GM13977 (cell line): Measurements from ENCODE around the gene MCEE.
"Not testable (repeated sequence)": the region's sequence is repeated elsewhere in the genome, so short reads cannot be mapped to it uniquely, and the experiment has no call there.

Experiments
- DNase-seq: peaks from one replicate; pipeline ENCODE4 v3.0.0; 2012; ENCODE audit warnings: low spot score
- in situ Hi-C: fragments of 300-500 bp; cut with MboI; formaldehyde crosslinking; loops from one replicate; pipeline ENCODE4 v1.12.0; 2022; ENCODE audit warnings: low sequenced_read_pairs, low pct_unique_long_range_greater_than_20kb, mixed read lengths, inconsistent platforms; ENCODE audit not compliant: unreplicated experiment
- TF ChIP-seq, protein P1 (sequence below): IDR thresholded peaks from 2 replicates; pipeline ENCODE4 v1.5.1; 2012; ENCODE audit warnings: mild to moderate bottlenecking, control low read depth; ENCODE audit not compliant: insufficient read depth; ENCODE audit errors: extremely low read depth, missing control alignments

MCEE gene

DNA sequence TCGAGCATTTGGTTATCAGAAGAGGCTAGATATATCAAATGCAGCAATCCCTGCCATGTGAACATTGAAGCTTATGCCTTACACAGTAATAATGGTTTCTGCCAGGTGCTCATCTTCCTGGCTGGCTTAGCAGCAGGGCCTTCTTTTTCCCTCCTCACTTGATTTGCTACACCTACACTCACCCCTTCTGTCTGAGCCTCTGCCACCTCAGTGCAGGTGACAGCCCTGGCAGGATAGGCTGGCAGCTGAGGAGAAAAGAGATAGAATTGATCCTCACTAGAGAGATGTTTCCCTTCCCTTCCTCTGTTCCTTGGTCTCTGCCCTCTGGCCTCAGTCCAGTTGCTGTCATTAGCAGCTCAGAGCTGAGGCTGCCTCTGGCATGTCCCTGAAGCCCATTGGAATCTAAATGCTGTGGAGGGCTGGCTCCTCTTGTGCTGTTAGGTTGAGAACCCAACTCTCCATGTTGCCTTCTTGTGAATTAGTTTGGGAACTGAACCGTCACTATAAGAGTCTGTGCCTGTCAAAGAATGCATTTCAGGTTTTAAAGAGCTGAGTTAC is 18.6 kb upstream of the MCEE start:
- in situ Hi-C loops: no loop called here
- TF ChIP-seq, protein P1, sequence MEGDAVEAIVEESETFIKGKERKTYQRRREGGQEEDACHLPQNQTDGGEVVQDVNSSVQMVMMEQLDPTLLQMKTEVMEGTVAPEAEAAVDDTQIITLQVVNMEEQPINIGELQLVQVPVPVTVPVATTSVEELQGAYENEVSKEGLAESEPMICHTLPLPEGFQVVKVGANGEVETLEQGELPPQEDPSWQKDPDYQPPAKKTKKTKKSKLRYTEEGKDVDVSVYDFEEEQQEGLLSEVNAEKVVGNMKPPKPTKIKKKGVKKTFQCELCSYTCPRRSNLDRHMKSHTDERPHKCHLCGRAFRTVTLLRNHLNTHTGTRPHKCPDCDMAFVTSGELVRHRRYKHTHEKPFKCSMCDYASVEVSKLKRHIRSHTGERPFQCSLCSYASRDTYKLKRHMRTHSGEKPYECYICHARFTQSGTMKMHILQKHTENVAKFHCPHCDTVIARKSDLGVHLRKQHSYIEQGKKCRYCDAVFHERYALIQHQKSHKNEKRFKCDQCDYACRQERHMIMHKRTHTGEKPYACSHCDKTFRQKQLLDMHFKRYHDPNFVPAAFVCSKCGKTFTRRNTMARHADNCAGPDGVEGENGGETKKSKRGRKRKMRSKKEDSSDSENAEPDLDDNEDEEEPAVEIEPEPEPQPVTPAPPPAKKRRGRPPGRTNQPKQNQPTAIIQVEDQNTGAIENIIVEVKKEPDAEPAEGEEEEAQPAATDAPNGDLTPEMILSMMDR: no peak
- DNase-seq: no peak

DNA sequence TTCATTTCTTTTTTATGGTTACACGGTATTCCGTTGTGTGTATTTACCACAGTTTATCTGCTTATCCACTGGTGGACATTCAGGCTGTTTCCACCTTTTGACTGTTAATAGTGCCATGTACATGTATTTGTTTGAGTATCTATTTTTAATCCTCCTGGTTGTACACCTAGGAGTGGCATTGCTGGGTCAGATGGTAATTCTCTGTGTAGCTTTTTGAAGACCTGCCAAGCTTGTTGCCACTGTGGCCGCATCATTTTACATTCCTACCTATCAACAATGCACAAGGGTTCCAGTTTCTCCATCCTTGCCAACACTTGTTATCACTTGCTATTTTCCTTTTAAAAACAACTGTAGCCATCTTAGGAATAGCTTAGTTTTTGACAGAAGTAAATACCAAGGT is 13.8 kb upstream of the MCEE start:
- in situ Hi-C loops: no loop called here
- TF ChIP-seq, protein P1: no peak
- DNase-seq: no peak

DNA sequence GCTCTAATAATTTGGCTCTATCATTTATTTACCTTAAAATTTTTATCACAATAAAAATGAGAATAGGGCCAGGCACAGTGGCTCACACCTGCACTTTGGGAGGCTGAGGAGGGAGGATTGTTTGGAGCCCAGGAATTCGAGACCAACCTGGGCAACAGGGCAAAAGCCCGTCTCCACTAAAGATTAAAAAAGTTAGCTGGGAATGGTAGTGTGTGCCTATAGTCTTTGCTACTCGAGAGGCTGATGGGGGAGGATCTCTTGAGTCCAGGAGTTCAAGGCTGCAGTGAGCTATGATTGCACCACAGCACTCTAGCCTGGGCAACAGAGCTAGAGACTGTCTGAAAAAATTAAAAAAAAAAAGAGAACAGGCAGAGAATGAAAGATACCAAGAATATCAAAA is 6.1 kb upstream of the MCEE start:
- in situ Hi-C loops: no loop called here

DNA sequence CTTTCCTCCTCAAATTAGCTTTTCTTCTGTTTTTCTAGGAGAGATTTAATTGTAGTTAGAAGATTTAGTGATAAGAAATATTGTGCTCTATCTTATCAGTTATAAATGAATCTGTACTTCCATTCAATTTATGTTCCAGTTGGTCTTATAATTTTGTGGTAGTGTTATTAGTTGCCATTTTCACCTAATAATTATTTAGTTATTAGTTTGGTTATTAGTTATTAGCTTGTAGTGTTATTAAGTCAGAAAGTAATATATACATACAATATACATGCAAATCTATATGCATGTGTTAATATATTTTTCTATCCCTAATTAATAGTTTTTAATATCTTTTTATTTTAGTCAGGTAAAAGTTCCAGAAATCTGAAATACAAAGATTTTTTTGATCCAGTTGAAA is 3.6 kb upstream of the MCEE start:
- TF ChIP-seq, protein P1: no peak
- DNase-seq: no peak
- in situ Hi-C loops: no loop called here

More for the DNA sequence above, 6.1 kb upstream of the MCEE start:
- DNase-seq: no peak
- TF ChIP-seq, protein P1: no peak

DNA sequence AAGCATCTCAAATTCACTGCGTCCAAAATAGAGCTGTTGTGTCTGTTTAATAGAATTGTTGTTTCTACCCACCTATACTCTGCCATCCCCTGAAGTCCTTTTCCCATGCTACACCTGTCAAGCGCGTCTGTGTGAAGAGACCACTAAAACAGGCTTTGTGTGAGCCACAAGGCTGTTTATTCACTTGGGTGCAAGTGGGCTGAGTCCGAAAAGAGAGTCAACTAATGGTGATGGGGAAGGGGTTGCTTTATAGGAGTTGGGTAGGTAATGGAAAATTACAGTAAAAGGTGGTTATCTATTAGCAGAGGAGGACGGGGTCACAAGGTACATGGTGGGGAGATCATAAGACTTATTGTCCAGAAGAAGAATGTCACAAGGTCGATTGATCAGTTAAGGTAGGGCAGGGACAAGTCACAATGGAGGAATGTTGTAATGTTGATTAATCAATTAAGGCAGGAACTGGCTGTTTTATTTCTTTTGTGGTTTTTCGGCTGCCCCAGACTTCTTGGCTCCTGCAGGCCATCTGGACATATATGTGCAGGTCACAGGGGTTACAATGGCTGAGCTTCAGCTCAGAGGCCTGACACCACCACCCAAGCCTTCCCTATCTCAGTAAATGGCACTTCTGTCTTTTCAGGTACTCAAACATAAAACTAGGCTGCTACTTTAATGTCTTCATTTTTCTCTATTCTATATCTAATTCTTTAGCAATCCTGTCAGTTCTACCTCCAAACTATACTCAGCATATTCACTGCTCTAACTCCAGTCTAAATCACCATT is 1.5 kb upstream of the MCEE start:
- in situ Hi-C loops, DNase-seq: not testable (repeated sequence)

DNA sequence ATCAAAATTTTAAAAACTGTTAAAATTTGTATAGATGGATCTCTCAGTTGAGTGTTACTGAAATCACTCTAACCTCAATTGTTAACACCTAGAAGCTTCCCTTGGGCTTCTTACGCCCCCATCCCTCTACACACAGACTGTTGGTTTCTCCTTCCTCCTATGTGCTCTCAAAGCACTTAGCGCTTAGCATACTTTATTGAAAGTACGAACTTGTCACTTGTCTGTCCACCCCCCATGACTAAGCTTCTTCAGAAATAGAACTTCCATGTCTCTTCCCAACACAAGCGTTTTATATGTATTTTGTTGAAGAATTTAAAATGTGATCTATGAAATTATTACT is 846 bp upstream of the MCEE start:
- no peak for DNase-seq
- TF ChIP-seq, protein P1: no peak
- in situ Hi-C loops: no loop called here

DNA sequence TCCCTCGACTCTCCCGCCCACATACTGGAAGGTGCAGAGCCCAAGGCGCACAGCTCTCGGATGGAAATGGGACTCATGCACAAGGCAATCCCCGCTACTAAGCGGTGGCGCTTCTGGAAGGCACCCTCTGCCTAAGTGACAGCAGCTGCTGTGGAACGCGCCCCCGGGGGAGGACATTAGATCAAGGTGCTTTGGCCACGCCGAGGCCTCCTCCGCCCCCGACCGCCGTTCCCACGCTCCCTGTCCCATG is 202 bp downstream of the MCEE start:
- in situ Hi-C loops: no loop called here
- no peak for DNase-seq
- TF ChIP-seq, protein P1: no peak
